ENCODE results near the gene TELO2. TPM values are rescaled to one million over a fixed set of nuclear protein-coding genes. Genes with fewer than 3 reads are reported as not detected.

Gene TELO2
- total RNA-seq, 1 experiment from 2014 or later, result 8.7 TPM

DNA sequence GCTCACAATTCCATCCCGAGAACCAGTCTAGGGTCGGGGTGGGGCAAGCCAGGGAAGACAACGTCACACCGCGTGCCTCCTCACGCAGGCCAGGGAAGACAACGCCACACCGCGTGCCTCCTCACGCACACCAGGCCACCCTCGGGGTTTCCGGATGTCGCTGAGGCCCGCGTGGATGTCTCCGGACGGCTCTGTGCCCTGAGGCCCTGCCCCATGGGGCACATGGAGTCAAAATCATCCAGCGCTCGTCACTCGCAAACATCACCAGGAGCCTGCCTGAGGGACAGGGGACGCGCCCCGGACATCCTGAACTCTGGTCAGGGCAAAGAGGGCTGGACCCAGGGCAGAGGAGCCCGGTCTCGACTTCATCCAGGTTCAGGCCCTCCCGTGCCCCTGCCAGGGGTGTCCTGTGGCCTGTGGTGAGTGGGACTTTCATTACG lies 44.0 kb downstream of the TELO2 start:
- Histone ChIP-seq H3K9me3 (ENCODE audit: low read length) (no peaks in the 10 kb centered on the region), H3K79me2 (ENCODE audit: low read length) (no peaks in the 10 kb centered on the region), H4K20me1 (ENCODE audit: insufficient read depth, low read depth, low read length) (no peaks in the 10 kb centered on the region), H3K9me2 (replicated peaks; ENCODE audit: insufficient read depth, low read length) (no peaks in the 10 kb centered on the region), H3K36me3 (ENCODE audit: insufficient read depth, low read length) (no peaks in the 10 kb centered on the region), H3K27ac (ENCODE audit: low read length) (no peak overlapping the region), H2AFZ (ENCODE audit: low read length) (no peak overlapping the region), H3K4me1 (ENCODE audit: low read length) (no peaks in the 10 kb centered on the region), H3K9ac (ENCODE audit: low read length) (no peak overlapping the region), H3K27me3 (ENCODE audit: low read length) (no peaks in the 10 kb centered on the region), H3K4me3 (ENCODE audit: low read length) (no peak overlapping the region), H3K4me2 (ENCODE audit: low read depth, low read length, poor library complexity, severe bottlenecking) (no peak overlapping the region)
- DNase-seq, result no peak

- DNase-seq, result no peak
- no peaks in the 10 kb centered on the region for H3K36me3 ChIP-seq (ENCODE audit: insufficient read depth, low read length)
These were observed 44.7 kb downstream of the TELO2 start for GRCh38 chr16:1537763-1538289.

GRCh38 chr16:1538804-1539520 lies 45.8 kb downstream of the TELO2 start:
- no peaks in the 10 kb centered on the region for H3K79me2 ChIP-seq (ENCODE audit: low read length)
- no peak overlapping the region for H2AFZ ChIP-seq (ENCODE audit: low read length)
- peak; percentile 81 for DNase-seq
- no peak overlapping the region for H3K4me2 ChIP-seq (ENCODE audit: low read depth, low read length, poor library complexity, severe bottlenecking)
- no peaks in the 10 kb centered on the region for H3K36me3 ChIP-seq (ENCODE audit: insufficient read depth, low read length)
- no peaks in the 10 kb centered on the region for H3K4me1 ChIP-seq (ENCODE audit: low read length)
- no peak overlapping the region for H3K4me3 ChIP-seq (ENCODE audit: low read length)
- H3K9ac ChIP-seq (ENCODE audit: low read length), result no peak overlapping the region
- H4K20me1 ChIP-seq (ENCODE audit: insufficient read depth, low read depth, low read length), result no peaks in the 10 kb centered on the region
- no peaks in the 10 kb centered on the region for H3K27me3 ChIP-seq (ENCODE audit: low read length)
- no peak overlapping the region for H3K27ac ChIP-seq (ENCODE audit: low read length)
- H3K9me2 ChIP-seq (replicated peaks; ENCODE audit: insufficient read depth, low read length), result no peaks in the 10 kb centered on the region
- no peaks in the 10 kb centered on the region for H3K9me3 ChIP-seq (ENCODE audit: low read length)

More at GRCh38 chr16:1537763-1538289, 44.7 kb downstream of the TELO2 start:
- Histone ChIP-seq H4K20me1 (ENCODE audit: insufficient read depth, low read depth, low read length) (no peaks in the 10 kb centered on the region), H3K79me2 (ENCODE audit: low read length) (no peaks in the 10 kb centered on the region), H3K9me2 (replicated peaks; ENCODE audit: insufficient read depth, low read length) (no peaks in the 10 kb centered on the region), H3K27me3 (ENCODE audit: low read length) (no peaks in the 10 kb centered on the region), H2AFZ (ENCODE audit: low read length) (no peak overlapping the region), H3K9me3 (ENCODE audit: low read length) (no peaks in the 10 kb centered on the region), H3K27ac (ENCODE audit: low read length) (no peak overlapping the region), H3K4me3 (ENCODE audit: low read length) (no peak overlapping the region), H3K4me2 (ENCODE audit: low read depth, low read length, poor library complexity, severe bottlenecking) (no peak overlapping the region), H3K4me1 (ENCODE audit: low read length) (no peaks in the 10 kb centered on the region), H3K9ac (ENCODE audit: low read length) (no peak overlapping the region)

GRCh38 chr16:1539720-1540555 lies 46.8 kb downstream of the TELO2 start:
- Histone ChIP-seq H3K79me2 (ENCODE audit: low read length) (no peaks in the 10 kb centered on the region), H3K27ac (ENCODE audit: low read length) (no peak overlapping the region), H3K9me3 (ENCODE audit: low read length) (no peaks in the 10 kb centered on the region), H4K20me1 (ENCODE audit: insufficient read depth, low read depth, low read length) (no peaks in the 10 kb centered on the region), H3K36me3 (ENCODE audit: insufficient read depth, low read length) (no peaks in the 10 kb centered on the region), H2AFZ (ENCODE audit: low read length) (no peak overlapping the region), H3K4me3 (ENCODE audit: low read length) (no peak overlapping the region), H3K9me2 (replicated peaks; ENCODE audit: insufficient read depth, low read length) (no peaks in the 10 kb centered on the region), H3K4me2 (ENCODE audit: low read depth, low read length, poor library complexity, severe bottlenecking) (no peak overlapping the region), H3K9ac (ENCODE audit: low read length) (no peak overlapping the region), H3K4me1 (ENCODE audit: low read length) (no peaks in the 10 kb centered on the region), H3K27me3 (ENCODE audit: low read length) (no peaks in the 10 kb centered on the region)
- no peak for DNase-seq

DNA sequence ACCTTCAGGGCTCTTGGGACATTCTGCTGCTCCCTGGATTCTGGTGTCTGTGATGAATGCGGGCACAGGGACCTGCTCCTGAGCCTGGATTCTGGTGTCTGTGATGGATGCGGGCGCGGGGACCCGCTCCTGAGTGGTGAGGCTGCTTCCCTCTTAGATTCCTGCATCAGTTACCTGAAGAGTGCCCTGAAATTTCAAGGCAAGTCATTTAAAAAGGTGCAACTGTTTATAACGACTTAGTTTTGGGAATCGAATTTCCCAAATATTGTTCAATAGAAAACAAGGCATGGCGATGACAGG lies 47.3 kb downstream of the TELO2 start:
- no peaks in the 10 kb centered on the region for H3K4me1 ChIP-seq (ENCODE audit: low read length)
- no peaks in the 10 kb centered on the region for H3K36me3 ChIP-seq (ENCODE audit: insufficient read depth, low read length)

GRCh38 chr16:1541293-1542165 lies 48.4 kb downstream of the TELO2 start:
- Histone ChIP-seq H3K9me3 (ENCODE audit: low read length) (no peaks in the 10 kb centered on the region), H3K4me3 (ENCODE audit: low read length) (no peak overlapping the region), H3K27ac (ENCODE audit: low read length) (no peak overlapping the region), H2AFZ (ENCODE audit: low read length) (no peak overlapping the region), H3K36me3 (ENCODE audit: insufficient read depth, low read length) (no peaks in the 10 kb centered on the region), H3K79me2 (ENCODE audit: low read length) (no peaks in the 10 kb centered on the region), H3K4me2 (ENCODE audit: low read depth, low read length, poor library complexity, severe bottlenecking) (no peak overlapping the region), H3K27me3 (ENCODE audit: low read length) (no peaks in the 10 kb centered on the region), H3K4me1 (ENCODE audit: low read length) (no peaks in the 10 kb centered on the region), H3K9me2 (replicated peaks; ENCODE audit: insufficient read depth, low read length) (no peaks in the 10 kb centered on the region), H4K20me1 (ENCODE audit: insufficient read depth, low read depth, low read length) (no peaks in the 10 kb centered on the region), H3K9ac (ENCODE audit: low read length) (no peak overlapping the region)
- DNase-seq, result no peak

More for the DNA sequence above, 47.3 kb downstream of the TELO2 start:
- no peaks in the 10 kb centered on the region for H4K20me1 ChIP-seq (ENCODE audit: insufficient read depth, low read depth, low read length)
- H3K9me3 ChIP-seq (ENCODE audit: low read length), result no peaks in the 10 kb centered on the region
- DNase-seq, result no peak
- H3K9me2 ChIP-seq (replicated peaks; ENCODE audit: insufficient read depth, low read length), result no peaks in the 10 kb centered on the region
- H2AFZ ChIP-seq (ENCODE audit: low read length), result no peak overlapping the region
- no peak overlapping the region for H3K4me3 ChIP-seq (ENCODE audit: low read length)
- H3K9ac ChIP-seq (ENCODE audit: low read length), result no peak overlapping the region
- H3K27ac ChIP-seq (ENCODE audit: low read length), result no peak overlapping the region
- H3K27me3 ChIP-seq (ENCODE audit: low read length), result no peaks in the 10 kb centered on the region
- H3K79me2 ChIP-seq (ENCODE audit: low read length), result no peaks in the 10 kb centered on the region
- H3K4me2 ChIP-seq (ENCODE audit: low read depth, low read length, poor library complexity, severe bottlenecking), result no peak overlapping the region

DNA sequence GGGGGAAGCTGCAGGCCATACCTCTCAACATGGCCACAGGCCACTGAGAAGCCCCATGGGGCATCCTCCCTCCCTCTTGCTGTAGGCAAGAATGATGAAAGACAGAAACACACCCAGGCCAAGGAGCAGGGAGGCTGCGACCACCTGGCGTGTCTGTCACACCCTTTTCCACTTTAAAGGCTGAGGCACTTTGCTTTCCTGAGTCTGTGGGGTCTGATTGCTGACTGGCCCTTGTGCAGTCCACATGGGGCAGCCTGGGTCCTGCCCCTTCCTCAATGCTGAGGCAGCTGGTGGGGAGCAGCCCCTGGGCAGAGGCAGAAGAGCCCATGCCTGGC lies 49.0 kb downstream of the TELO2 start:
- Histone ChIP-seq H3K4me1 (ENCODE audit: low read length) (no peaks in the 10 kb centered on the region), H4K20me1 (ENCODE audit: insufficient read depth, low read depth, low read length) (no peaks in the 10 kb centered on the region), H3K27ac (ENCODE audit: low read length) (no peak overlapping the region), H3K4me2 (ENCODE audit: low read depth, low read length, poor library complexity, severe bottlenecking) (no peak overlapping the region), H3K9me3 (ENCODE audit: low read length) (no peaks in the 10 kb centered on the region), H3K9me2 (replicated peaks; ENCODE audit: insufficient read depth, low read length) (no peaks in the 10 kb centered on the region), H2AFZ (ENCODE audit: low read length) (no peak overlapping the region), H3K4me3 (ENCODE audit: low read length) (no peak overlapping the region), H3K79me2 (ENCODE audit: low read length) (no peaks in the 10 kb centered on the region), H3K36me3 (ENCODE audit: insufficient read depth, low read length) (no peaks in the 10 kb centered on the region), H3K9ac (ENCODE audit: low read length) (no peak overlapping the region), H3K27me3 (ENCODE audit: low read length) (no peaks in the 10 kb centered on the region)
- no peak for DNase-seq

GRCh38 chr16:1542533-1542932 lies 49.4 kb downstream of the TELO2 start:
- H2AFZ ChIP-seq (ENCODE audit: low read length), result no peak overlapping the region
- no peaks in the 10 kb centered on the region for H3K9me3 ChIP-seq (ENCODE audit: low read length)
- no peaks in the 10 kb centered on the region for H3K79me2 ChIP-seq (ENCODE audit: low read length)
- no peaks in the 10 kb centered on the region for H3K27me3 ChIP-seq (ENCODE audit: low read length)
- no peaks in the 10 kb centered on the region for H3K36me3 ChIP-seq (ENCODE audit: insufficient read depth, low read length)
- H3K9ac ChIP-seq (ENCODE audit: low read length), result no peak overlapping the region
- no peak overlapping the region for H3K4me3 ChIP-seq (ENCODE audit: low read length)
- no peak overlapping the region for H3K27ac ChIP-seq (ENCODE audit: low read length)
- H4K20me1 ChIP-seq (ENCODE audit: insufficient read depth, low read depth, low read length), result no peaks in the 10 kb centered on the region
- no peak overlapping the region for H3K4me2 ChIP-seq (ENCODE audit: low read depth, low read length, poor library complexity, severe bottlenecking)
- H3K4me1 ChIP-seq (ENCODE audit: low read length), result no peaks in the 10 kb centered on the region
- DNase-seq, result no peak
- no peaks in the 10 kb centered on the region for H3K9me2 ChIP-seq (replicated peaks; ENCODE audit: insufficient read depth, low read length)

All from Karpas-422 (cell line).